RPMI8226 (cell line): ENCODE results near the gene GALNTL6.
A peak's percentile ranks its signal among the peaks of the same experiment; 100 is the strongest.

Experiments
- DNase-seq: peaks from one replicate; pipeline ENCODE4 v3.0.0-alpha.2; 2015

Gene GALNTL6

GRCh38 chr4:171812665-171813525, at the start of gene GALNTL6:
Gene GALNTL6, plus strand, starts transcription at chr4:171813404.
- DNase-seq, result peak; percentile 33

GRCh38 chr4:171765514-171765913, 47.7 kb upstream of the GALNTL6 start:
- DNase-seq, result no peak

DNA sequence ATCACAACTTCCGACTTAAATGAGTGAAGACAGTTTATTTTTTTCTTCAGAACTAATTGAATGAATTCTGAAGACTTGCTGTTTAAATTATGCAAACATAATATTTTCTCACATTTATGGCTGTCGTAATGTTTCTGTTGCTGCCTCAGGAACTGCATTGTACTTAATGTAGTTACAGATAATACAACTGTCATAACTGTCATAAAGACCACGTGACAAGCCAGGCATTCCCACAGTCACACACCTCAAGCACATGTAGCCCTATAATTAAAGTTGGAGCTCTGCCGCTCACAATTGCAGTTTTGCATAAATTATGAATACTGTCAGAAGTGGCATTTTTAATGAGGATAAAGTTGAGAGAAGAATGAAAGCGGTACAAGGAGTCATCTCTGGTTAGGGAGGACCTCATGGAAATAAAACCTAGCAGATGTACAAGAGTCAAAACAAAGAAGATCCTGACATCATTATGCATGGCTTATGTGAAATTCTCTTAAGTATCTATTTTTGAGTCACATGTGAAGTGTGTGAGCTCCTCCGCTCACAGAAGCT, 38.5 kb upstream of the GALNTL6 start:
- DNase-seq, result no peak

- DNase-seq, result no peak
Measured at GRCh38 chr4:171779301-171779700, 33.9 kb upstream of the GALNTL6 start.

DNA sequence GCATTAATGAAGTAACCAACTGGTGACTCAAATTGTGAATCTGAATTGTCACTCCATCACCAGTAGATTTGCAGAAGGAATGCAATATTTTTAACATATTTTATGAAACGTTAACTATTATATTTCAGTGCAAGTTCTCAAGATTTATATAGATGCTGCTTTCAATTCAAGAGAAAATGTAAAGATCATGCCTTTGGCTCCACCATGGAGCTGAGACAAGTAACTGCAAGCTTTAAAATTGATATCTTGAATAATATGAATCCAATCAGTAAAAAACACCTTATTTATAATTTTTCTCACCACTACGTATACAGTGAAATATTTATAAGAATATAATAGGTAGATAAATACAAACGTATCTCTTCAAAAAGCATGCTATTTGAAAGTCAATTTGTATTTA, 27.8 kb upstream of the GALNTL6 start:
- no peak for DNase-seq

DNA sequence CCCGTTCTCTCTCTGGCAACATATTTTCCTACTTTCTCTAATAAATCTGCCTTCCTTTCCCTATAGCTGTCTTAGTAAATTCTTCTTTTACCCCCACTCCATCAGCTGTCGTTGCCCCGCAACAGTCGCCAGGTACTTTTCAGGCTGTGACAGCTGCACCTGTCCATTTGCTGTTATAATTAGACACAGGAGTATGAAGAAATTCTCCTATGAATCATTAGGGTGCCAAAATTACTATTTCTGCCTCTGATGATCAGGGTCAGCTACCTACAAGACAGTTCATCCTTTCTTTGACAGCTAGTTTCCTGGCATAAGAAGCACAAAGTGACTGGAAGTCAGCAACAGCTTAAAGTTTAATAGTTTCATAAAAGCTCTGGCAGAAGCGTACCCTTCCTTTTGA, 19.5 kb upstream of the GALNTL6 start:
- no peak for DNase-seq

DNA sequence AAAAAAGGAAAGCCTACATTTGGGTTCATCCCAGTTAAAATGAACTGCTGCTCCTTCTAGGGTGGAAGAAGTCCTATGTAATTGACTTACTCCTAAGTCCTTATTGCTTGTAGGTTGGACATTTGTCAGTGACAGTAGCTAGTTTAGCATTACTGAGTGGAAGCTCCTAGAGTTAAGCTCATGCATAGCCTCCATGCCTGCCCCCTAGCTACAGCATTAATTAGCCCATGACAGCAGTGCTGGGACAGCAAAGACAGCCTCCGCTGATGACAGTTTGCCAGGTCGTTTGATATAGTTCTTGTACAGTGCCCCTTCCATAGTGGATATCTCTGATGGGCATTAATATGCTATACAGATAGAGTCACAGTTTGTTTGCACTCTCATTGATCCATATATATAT, 18.7 kb upstream of the GALNTL6 start:
- no peak for DNase-seq

DNA sequence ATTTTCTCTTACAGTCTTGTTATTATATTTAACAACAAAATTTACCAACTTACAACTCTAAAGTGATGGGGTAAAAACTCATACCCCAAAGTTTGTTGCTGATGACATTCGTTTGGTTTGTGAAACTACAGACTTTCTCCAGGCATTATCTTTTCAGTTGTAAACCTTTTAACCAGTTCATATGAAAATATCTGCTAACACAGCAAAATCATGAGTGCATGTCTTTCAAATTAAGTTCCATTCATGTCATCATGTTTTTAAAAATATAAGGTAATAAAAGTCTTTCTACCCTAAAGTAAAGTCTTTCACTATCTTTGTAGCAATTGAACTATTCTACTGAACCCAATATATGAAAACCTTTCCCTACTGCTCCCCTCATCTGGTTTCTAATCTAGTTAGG, 3.4 kb upstream of the GALNTL6 start:
- no peak for DNase-seq

GRCh38 chr4:171812333-171812664, 905 bp upstream of the GALNTL6 start:
- DNase-seq, result peak; percentile 16

DNA sequence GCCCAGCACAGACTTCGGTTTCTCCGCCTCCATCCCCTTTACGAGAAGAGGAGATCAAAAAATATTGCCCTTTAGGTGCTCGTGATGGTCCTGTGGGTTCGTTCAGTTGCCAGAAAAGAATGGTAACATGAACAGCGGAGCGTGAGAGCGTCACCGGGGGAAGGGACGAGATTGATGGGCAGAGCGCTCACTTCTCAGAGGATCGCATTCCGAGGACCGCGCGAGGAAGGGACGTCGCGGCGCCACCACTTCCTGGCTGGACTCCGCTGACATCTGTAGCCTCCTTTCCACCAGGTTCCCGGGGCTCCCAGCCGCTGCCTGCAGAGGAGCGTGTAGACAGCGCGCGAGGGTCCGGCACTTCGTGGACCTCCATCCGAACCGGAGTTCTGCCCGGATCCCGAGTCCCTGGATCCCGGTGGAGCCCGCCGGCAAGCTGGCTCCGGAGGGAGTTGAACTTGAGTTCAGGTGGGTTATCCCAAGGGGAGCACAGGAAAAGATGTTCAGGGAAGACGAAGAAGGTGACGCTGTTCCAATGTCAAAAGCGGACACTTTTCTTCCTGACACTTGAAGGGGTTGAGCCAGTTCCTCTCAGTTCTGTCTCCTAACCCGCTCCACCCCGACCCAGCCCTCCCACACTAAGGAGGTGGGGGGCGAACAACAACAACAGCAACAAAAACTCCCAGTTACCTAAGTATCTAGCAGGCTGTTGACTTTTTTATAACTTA, 484 bp downstream of the GALNTL6 start:
- DNase-seq, result peak; percentile 10

GRCh38 chr4:171814545-171814944, 1.3 kb downstream of the GALNTL6 start:
- no peak for DNase-seq

- no peak for DNase-seq
Measured at GRCh38 chr4:171817026-171817425, 3.8 kb downstream of the GALNTL6 start.

DNA sequence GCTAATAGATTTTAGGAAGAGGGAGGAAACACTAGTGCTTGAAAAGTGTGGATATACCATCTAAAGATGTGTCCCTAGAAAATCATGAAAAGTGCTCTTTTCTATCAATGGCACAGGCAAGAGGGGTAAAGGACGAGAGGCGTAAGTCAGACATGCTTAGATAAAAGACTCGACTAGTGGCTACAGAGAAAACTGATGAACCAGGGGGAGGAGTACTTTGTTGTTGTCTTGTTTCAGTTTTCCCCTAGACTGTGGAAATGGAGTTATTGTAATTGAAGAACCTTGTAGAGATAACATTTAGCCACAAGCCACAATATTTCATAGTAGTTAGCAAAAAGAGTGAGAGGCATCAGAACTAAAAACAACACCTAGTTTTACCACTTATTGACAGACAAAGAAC, 21.4 kb downstream of the GALNTL6 start:
- DNase-seq, result no peak

- no peak for DNase-seq
Measured at GRCh38 chr4:171843456-171843855, 30.3 kb downstream of the GALNTL6 start.

GRCh38 chr4:171846232-171846631, 33.0 kb downstream of the GALNTL6 start:
- DNase-seq, result peak; percentile 57

GRCh38 chr4:171846893-171847292, 33.7 kb downstream of the GALNTL6 start:
- DNase-seq, result no peak

GRCh38 chr4:171847751-171848150, 34.5 kb downstream of the GALNTL6 start:
- DNase-seq, result no peak

DNA sequence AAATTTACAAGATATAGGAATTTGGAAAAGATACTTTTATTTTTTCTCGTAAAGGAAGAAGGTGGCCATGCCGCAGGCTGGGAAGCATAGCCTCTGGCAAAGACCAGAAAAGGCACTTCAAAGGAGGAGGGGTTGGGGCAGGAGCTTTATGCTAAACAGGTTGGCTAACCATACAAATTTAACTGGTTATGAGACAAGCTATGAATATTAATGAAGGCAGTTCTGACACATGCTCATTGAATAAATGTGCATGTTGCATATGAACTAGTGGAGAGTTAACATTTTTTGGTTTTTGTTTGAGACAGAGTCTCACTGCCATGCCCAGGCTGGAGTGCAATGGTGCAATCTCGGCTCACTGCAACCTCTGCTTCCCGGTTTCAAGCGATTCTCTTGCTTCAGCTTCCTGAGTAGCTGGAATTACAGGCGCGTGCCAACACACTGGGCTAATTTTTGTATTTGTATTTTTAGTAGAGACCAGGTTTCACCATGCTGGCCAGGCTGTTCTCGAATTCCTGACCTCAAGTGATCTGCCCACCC, 36.5 kb downstream of the GALNTL6 start:
- no peak for DNase-seq

- DNase-seq, result no peak
Measured at GRCh38 chr4:171851295-171851694, 38.1 kb downstream of the GALNTL6 start.

GRCh38 chr4:171857302-171858012, 44.3 kb downstream of the GALNTL6 start:
- no peak for DNase-seq

GRCh38 chr4:171875291-171875690, 62.1 kb downstream of the GALNTL6 start:
- DNase-seq, result no peak

DNA sequence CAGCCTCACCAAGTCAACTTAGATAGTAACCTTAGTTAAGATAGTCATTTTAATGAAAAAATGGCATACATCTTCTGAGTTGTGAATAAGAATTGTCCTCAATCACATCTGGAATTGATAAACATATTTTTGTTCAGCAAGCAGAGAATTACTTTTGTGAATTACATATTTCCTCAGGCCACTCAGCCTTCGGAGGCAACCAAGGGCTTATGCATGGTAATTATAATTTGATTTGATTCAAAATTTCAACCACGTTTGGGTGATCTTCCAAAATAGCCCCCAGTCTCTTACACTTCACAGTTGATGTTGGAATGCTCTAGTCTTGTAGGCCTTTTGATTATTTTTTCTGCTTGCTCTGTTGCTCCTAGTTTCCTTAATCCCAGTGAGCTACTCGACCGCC, 63.4 kb downstream of the GALNTL6 start:
- no peak for DNase-seq

DNA sequence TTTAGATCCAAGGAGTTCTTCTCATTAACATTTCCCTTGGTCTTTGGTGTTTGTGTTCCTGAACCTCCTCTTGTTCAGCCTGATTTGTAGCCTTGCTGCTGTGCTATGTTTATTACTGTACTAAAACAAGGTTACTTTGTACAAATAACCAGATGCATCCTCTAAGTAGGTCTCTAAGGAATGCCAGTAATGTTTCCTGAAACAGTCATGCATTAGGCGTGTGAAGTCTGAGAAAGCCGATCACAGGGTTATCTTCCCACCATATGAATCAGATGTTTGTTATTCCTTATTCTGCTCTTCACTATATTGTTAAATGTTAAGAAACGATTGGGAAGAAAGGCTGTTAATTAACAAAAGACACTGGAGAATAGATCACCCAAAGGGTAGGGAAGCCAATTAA, 66.9 kb downstream of the GALNTL6 start:
- no peak for DNase-seq
